Stimulated activated CD4-positive, alpha-beta T cell treated with anti-CD3 and anti-CD28 coated beads, Interleukin-4, amount 100 ng/mL, for 48 hours (primary cell): ENCODE results near the gene HNRNPR.
"Not testable (repeated sequence)": the region's sequence is repeated elsewhere in the genome, so short reads cannot be mapped to it uniquely, and the experiment has no call there.

Experiments
- DNase-seq, 2 donors: peaks; one replicate each; pipeline ENCODE4 v3.0.0-alpha.2; 2020; ENCODE audit warnings: low read depth in 2 of 2

HNRNPR gene

GRCh38 chr1:23344111-23344986, at the start of gene HNRNPR:
TSS of gene HNRNPR (minus strand) at chr1:23344284. CDS start at chr1:23341008, 3,276 bp downstream.
- peak; percentile 99 to 100 for DNase-seq

DNA sequence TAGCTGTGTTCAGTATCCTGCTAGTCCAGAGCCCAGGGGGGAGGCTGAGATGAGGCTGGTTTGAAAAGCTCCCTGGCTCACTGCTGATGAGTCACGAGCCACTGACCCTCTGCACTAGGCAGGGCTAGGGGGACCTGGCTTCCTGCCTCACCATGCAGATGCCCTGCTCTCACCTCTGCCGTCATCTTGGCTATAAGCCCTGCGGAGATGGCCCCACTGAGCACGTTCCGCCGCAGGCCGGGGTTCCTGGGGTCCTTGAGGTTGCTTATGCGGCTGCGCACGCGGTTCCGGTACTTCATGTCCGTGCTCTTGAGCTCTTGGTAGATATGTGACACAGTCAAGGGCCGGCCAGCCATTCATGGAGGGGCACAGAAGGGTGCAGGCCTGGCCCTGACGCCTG, 49.6 kb upstream of the HNRNPR start:
- DNase-seq = no peak

GRCh38 chr1:23392125-23392855, 48.2 kb upstream of the HNRNPR start:
- DNase-seq = no peak

DNA sequence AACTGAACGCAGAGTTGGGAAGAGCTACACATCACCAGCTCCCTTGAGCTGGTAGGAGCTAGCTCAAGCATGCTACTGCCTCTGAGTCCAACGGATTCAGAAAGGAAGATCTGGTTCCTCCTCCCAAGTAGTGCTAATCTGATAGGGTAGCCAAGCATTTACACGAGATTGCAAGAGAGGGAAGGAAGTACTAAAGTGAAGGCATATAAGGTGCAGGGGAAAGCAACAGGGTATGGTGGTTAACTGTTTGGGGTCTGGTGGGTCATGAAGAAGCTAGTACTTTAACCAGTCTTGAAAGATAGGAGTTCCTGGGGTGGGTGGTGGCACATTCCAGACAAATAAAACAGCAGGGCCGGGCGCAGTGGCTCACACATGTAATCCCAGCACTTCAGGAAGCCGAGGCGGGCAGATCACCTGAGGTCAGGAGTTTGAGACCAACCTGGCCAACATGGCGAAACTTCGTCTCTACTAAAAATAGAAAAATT, 45.8 kb upstream of the HNRNPR start:
- no peak for DNase-seq

- no peak for DNase-seq
These were observed 43.4 kb upstream of the HNRNPR start for GRCh38 chr1:23387494-23387893.

DNA sequence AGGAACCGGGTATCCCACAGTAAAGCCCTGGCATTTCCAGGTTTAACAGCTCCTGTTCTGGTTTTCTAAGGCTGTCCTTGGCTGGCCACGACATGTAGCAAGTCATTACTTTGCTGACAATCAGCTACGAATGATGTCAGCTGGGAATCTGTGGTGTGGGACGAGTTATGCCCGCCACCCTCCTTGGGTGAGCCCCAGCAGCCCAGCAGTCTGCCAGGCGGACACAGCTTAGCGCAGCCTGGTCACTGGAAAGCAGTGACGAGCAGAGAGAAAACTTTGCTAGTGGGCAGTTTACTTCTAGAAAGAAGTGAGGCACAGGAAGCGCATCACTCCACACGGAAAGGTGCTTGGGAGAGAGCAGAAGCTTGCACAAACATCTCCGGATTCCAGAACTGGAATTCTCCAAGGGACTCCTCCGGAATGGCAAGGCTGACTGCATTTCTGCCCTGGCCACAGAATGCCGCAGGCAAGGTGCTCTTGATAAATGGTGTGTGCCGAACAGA, 41.1 kb upstream of the HNRNPR start:
- DNase-seq = no peak

DNA sequence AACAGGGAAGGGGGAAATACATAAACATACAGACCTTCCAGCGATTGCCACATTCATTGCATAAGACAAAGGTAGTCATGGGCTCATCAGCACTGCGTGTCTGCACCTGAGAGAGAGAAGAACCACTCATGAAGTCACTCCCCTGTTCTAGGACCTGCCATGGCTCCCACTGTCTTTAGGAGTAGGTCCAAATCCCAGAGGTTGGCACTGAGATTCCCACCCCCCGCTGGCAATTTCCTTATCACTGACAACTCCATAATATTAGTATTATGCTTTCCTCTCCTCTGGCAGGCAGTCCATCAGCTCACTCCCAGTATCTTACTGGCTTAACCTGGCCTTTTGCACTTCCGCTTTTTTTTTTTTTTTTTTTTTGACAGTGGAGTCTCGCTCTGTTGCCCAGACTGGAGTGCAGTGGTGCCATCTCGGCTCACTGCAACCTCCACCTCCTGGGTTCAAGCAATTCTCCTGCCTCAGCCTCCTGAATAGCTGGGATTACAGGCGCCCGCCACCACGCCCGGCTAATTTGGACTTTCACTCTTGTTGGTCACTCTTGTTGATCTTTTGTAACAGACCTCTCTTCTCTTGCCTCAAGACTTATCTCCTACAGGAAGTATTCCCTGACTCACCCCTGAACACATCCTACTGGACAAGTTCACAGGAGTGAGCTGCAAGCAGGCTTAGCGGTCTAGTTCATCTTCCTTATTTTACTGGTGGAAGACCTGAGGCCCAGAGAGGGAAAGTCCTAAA, 40.4 kb upstream of the HNRNPR start:
- no peak for DNase-seq

DNA sequence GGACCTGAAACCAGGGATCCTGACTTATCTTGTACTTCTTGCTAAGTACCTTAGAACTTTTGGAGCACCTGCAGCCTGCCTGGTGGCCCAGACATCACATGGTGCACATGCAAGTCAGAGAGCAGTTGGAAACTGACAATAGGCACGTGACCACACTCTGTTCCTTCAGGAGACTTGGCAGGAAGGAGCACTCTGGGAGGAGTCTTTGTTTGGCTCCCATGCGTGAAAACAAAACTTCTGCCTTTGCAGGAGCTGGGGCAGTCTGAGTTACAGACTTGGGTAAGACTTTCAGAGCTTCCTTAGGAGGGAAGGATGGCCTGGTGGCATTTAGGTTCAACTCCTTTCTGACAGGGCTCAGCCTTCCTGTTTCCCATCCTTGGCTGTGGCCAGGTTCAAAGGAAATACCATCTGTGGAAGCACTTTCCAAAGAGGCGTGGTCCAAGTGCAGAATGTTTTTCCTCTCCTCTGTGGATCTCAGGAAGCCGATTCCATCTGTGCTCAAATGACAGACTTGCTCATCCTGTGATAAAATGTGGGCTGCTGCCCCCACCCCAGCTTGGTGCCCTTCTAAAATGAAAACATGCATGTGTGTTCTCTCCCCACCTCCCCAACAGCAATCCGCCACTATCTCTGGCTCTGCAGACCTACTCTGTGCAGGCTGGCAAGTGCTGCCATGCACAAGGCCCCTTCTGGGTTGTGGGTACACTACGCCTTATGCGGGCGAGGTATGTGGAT, 39.7 kb upstream of the HNRNPR start:
- no peak for DNase-seq

- no peak for DNase-seq
These were observed 37.3 kb upstream of the HNRNPR start for GRCh38 chr1:23381233-23381885.

GRCh38 chr1:23380719-23381118, 36.6 kb upstream of the HNRNPR start:
- DNase-seq = no peak

GRCh38 chr1:23380236-23380635, 36.2 kb upstream of the HNRNPR start:
- not testable (repeated sequence) for DNase-seq

DNA sequence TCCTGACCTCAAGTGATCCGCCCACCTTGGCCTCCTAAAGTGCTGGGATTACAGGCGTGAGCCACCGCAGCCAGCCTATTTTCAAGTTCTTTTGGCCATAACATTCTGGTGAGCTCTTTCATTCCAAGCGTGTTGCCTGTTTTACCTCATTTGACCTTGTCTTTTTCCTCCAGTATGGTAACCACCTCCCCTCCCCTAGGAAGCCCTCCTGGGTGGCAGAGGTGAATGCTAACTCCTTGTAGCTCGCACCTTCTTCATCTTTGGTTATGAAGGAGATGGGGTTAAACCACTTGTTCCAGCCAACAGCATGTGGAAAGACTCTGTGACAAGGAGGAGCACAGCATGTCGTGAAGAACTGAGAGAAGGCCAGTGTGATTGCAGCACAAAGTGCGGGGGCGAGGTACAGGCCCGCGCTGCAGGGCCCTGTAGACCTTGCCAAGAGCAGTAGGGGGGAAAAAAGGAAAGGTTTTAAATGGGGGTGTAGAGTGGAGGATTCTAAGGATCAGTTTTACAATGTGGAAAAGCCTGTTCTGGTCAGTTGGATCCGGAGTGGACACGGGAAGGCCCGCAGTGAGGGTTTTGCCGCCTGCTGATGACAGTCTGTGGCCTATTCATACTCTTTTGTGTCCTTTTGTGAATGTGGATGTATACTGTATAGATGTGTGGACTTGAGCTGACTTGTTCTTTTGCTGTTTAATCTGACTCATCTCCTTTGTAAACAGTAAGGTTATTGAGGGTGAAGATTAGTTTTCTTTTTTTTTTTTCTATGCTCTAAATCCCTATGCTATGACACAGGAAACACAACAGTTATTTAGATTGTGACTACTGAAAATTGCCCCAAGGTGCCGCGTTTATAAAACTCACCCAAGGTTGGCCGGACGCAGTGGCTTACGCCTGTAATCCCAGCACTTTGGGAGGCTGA, 33.1 kb upstream of the HNRNPR start:
- no peak for DNase-seq

DNA sequence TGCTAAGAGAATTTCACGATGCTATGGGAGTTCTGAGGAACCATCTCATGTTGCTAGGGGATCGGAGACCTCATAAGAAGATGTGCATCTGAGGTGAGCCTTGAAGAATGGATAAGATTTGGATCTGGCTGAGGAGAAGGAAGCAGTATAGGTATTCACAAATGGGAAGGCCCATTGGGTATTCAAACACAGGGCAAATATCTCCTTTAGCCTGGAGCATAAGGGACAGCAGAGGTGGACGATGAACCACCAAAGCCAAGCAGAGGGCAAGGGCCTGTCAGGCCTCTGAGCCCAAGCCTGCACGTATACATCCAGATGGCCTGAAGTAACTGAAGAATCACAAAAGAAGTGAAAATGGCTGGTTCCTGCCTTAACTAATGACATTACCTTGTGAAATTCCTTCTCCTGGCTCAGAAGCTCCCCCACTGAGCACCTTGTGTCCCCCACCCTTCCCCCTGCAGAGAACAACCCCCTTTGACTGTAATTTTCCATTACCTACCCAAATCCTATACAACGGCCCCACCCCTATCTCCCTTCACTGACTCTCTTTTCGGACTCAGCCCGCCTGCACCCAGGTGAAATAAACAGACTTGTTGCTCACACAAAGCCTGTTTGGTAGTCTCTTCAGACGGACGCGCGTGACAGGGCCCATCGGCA, 30.1 kb upstream of the HNRNPR start:
- not testable (repeated sequence) for DNase-seq

DNA sequence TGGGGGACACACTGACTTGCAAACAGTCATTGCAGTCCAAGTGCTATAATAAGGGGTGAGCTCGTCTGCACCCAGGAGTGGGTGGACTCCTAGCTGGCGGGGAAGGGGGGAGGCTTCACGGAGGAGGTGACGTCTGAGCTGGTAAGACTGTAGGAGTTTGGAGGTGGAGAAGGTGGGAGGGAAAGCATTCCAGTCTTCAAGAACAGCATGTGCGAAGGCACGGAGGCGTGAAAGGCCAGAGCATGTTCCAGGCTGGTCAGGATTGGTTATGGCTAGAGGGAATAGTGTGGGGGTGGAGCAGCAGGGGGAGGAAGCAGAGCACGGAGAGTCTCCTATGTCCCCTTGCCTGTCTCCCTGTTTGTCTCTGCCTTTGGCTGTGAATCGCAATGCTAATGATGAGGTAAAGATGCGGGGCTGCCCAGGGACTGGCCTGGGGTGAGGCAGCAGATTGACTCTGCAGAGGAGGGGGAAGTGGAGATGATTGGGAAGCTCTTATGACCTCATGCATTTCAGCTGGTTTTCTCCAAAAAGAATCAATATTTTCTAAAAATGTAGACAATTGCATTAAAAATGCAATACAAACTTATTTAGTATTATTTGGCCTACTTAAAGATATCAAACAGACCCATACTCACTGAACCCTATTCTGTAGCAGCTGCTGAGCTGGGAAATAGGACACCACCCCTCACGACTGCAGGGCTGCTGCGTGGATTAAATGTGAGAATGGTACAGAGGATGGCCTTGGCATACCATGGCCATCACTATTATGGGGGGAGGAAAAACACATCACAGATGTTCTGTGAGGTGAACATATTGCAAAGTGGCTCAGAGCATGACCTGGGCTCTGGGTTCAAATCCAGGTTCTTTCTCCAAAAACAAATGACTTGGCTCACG, 28.1 kb upstream of the HNRNPR start:
- no peak for DNase-seq

- no peak for DNase-seq
These were observed 26.9 kb upstream of the HNRNPR start for GRCh38 chr1:23370709-23371584.

DNA sequence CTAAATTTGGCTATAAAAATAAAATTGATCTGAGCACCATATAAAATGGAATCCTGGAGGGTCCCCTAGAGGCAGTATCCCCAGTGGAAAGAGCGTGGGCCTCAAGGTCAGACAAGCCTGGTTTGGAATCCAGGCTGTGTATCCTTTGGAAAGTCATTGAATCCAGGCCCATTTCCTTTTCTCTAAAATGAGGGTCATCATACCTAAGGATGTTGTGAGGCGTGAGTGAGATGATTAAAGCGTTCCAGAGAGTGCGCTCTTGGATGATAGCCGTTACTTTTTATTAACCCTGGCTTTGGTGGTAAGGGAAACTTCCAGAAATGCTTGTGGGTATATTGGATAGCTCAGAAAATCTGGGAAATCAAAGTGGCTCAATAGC, 26.2 kb upstream of the HNRNPR start:
- DNase-seq = no peak
